HG03558 (cell line): ENCODE data around the gene ADAMTS2.

Source experiments
- ATAC-seq: cut with Tn5 transposase; IDR thresholded peaks from one replicate; pipeline ENCODE4 v1.9.1; 2021; ENCODE audit warnings: moderate number of reproducible peaks; ENCODE audit not compliant: unreplicated experiment; ENCODE audit errors: extremely low read depth

Gene ADAMTS2

GRCh38 chr5:179345433-179346321 lies at the start of gene ADAMTS2:
Gene ADAMTS2 (minus strand): TSS chr5:179345461. CDS start chr5:179345328, 133 bp downstream.
- no peak for ATAC-seq

- no peak for ATAC-seq
Measured at GRCh38 chr5:179393078-179393477, 47.8 kb upstream of the ADAMTS2 start.

- ATAC-seq = no peak
Measured at GRCh38 chr5:179387151-179388110, 42.2 kb upstream of the ADAMTS2 start.

- no peak for ATAC-seq
Measured at GRCh38 chr5:179385914-179386313, 40.7 kb upstream of the ADAMTS2 start.

GRCh38 chr5:179382486-179382885 lies 37.2 kb upstream of the ADAMTS2 start:
- ATAC-seq = no peak

- ATAC-seq = no peak
Measured at GRCh38 chr5:179381691-179382090, 36.4 kb upstream of the ADAMTS2 start.

GRCh38 chr5:179380211-179381035 lies 35.2 kb upstream of the ADAMTS2 start:
- no peak for ATAC-seq

GRCh38 chr5:179379321-179379890 lies 34.1 kb upstream of the ADAMTS2 start:
- ATAC-seq = no peak

- no peak for ATAC-seq
Measured at GRCh38 chr5:179378441-179379271, 33.4 kb upstream of the ADAMTS2 start.

- no peak for ATAC-seq
Measured at GRCh38 chr5:179378116-179378440, 32.8 kb upstream of the ADAMTS2 start.

- ATAC-seq = no peak
Measured at GRCh38 chr5:179377421-179378115, 32.3 kb upstream of the ADAMTS2 start.

GRCh38 chr5:179376701-179377420 lies 31.6 kb upstream of the ADAMTS2 start:
- no peak for ATAC-seq

GRCh38 chr5:179375831-179376365 lies 30.6 kb upstream of the ADAMTS2 start:
- ATAC-seq = no peak

GRCh38 chr5:179375236-179375685 lies 30.0 kb upstream of the ADAMTS2 start:
- ATAC-seq = no peak

- no peak for ATAC-seq
Measured at GRCh38 chr5:179374506-179375235, 29.4 kb upstream of the ADAMTS2 start.

- no peak for ATAC-seq
Measured at GRCh38 chr5:179373961-179374505, 28.8 kb upstream of the ADAMTS2 start.
